NCI-H1436 (cell line): Measurements from ENCODE around the gene SNX4.
"Not testable (repeated sequence)": the region's sequence is repeated elsewhere in the genome, so short reads cannot be mapped to it uniquely, and the experiment has no call there.

Experiments used
- DNase-seq: peaks from one replicate; lab custom pipeline; 2025; lab: John Stamatoyannopoulos, UW

SNX4 gene

GRCh38 chr3:125519678-125520562, at the start of gene SNX4:
Gene SNX4 (minus strand): TSS chr3:125520202. CDS start chr3:125520172, 30 bp downstream.
- peak; percentile 87 for DNase-seq

DNA sequence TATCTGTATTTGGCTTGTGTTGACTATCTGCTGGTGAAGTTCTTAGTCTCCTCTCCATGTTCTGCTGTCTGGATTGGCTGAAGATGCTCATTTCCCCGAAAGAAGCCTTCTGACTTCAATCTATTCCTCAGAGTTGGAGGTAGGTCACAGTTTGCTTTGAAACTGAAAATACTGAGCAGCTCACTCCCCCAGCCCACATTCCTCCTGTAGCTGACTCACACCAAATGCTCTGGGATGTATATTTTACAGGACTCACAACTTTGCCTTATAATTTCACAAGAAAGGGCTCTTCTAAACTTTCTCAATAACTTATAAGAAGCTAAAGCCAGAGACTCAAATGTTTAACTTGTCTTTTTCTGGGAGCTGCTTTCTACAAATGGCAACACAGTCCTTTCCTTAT, 36.3 kb upstream of the SNX4 start:
- no peak for DNase-seq

GRCh38 chr3:125552401-125552800, 32.4 kb upstream of the SNX4 start:
- no peak for DNase-seq

GRCh38 chr3:125528920-125529319, 8.9 kb upstream of the SNX4 start:
- no peak for DNase-seq

DNA sequence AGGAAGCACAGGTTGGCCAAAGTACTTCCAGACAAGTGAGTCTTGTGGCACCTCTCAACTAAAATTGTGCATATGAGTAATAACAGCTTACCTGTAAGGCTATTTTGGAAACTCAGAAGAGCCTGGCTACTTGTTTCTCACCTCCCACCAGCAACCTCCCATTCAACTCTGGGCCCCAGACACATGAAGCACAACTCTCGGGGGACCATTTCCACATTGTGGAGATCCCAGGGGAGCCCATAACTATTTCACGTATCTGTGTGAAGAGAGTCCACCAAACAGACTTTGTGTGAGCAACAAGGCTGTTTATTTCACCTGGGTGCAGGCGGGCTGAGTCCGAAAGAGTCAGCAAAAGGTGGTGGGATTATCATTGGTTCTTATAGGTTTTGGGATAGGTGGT, 5.2 kb upstream of the SNX4 start:
- no peak for DNase-seq

DNA sequence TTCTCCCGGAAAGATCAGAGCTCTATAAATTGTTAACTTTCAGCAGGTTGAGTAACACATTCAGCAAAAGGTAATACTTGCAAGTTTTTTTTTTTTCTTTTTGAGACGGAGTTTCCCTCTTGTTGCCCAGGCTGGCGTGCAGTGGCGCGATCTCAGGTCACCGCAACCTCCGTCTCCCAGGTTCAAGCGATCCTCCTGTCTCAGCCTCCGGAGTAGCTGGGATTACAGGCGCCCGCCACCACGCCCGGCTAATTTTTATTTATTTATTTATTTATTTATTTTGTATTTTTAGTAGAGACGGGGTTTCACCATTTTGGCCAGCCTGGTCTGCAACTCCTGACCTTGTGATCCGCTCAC, 539 bp upstream of the SNX4 start:
- not testable (repeated sequence) for DNase-seq

DNA sequence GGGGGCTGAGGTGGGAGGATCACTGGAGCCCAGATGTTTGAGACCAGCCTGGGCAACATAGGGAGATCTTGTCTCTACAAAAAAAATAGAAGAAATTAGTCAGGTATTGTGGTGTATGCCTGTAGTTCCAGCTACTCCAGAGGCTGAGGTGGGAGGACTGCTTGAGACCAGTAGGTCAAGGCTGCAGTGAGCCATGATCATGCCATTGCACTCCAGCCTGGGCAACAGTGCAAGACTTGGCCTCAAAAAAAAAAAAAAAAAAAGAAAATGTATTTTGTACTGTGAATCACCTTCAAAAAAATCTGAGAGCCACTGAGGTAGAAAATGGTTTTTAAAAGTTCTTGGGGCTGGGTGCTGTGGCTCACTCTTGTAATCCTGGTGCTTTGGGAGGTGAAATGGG, 4.6 kb downstream of the SNX4 start:
- no peak for DNase-seq

DNA sequence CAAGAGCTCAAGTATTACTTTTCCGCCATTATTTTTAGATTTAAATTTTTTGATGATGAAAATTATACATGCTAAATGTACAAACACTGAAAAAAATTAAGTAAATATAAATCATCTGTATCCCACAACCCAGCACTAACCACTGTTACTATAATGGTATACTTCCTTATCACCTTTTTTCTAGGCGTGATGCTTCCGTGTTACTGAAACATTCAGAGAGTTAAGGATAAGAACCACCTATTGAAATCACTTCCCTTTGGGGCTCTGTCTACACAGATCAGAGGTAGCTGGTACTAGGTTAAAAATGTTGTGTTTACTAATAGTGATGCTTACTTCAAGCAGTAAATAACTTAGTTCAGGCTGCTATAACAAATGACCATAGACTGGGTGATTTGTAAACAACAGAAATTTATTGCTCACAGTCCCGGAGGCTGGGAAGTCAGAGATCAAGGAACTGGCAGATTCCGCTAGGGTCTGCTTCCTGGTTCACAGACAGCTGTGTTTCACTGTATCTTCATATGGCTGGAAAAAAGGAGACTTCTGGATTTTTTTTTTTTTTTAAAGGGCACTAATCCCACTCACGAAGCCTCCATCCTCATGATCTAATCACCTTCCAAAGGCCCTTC, 6.4 kb downstream of the SNX4 start:
- no peak for DNase-seq

DNA sequence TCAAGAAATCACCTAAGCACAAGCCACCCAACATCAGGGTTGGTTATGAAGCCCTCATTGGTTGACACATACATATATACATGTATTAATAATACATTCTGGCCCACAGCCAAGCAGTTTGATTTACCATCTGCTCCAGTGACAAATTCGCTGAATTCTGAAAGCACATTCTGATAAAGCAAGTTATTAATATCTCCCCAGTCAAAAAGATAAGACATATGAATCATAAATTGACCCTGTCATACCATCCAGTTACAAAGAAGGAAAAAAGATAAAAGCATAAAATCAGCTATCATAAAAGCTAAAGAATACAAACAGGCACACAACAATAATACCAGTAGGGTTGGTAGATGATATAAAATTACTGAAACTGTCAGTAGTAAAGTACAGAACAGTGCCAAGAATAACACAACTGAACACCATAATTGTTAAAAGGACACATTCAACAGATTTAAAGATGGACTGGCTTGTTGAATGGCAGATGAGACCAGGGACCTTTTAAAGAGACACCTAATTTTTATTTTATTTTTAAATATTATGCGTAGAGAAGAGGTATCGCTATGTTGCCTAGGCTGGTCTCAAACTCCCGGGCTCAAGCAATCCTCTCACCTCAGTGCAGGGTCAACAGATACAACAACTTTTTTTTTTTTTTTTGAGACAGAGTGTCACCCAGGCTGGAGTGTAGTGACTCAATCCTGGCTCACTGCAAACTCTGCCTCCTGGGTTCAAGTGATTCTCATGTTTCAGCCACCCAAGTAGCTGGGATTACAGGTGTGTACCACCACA, 7.7 kb downstream of the SNX4 start:
- DNase-seq, result no peak

DNA sequence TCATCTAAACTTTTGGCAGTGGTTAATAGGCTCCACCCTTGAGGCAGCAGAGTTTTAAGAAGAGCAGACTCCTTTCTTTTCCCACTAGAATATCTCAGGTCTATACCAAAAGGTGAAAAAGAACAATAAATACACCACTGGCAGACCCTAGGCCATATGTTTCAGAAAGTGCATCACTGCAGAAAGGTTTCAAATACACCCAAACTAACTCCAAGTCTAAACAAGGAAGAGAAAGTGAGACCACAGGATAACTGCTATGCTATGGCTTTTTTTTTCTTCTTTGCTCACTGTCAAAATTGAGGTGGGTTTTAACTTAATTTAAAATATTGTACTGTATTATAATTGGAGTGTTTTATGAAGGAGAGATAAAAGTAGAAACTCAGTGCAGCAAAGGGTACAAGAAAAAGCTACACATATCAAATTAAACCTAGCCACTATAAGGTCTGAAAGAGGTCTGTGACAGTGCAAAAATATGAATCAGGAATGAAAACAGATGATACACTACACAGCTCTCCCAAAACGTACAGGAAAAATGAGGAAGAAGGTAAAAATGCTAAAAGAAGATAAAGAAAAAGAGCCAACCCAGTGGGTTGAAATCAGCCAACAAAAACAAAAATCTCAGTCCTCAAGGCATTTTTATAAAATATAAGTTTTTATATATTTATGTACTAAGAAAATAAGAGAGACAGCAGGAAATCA, 8.4 kb downstream of the SNX4 start:
- DNase-seq, result no peak

DNA sequence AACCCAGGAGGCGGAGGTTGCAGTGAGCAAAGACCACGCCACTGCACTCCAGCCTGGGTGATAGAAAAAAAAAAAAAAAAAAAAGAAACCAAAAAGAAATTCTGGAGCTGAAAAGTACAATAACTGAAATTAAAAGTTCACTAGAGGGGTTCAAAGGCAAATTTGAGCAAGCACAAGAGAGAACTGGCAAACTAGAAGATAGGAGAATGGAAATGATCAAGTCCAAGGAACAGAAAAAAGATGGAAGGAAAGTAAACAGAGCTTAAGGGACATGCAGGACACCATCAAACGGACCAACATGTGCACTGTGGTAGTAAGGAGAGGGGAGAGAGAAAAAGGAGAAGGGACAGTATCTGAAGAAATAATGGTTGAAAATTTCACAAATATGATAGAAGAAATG, 12.9 kb downstream of the SNX4 start:
- no peak for DNase-seq

DNA sequence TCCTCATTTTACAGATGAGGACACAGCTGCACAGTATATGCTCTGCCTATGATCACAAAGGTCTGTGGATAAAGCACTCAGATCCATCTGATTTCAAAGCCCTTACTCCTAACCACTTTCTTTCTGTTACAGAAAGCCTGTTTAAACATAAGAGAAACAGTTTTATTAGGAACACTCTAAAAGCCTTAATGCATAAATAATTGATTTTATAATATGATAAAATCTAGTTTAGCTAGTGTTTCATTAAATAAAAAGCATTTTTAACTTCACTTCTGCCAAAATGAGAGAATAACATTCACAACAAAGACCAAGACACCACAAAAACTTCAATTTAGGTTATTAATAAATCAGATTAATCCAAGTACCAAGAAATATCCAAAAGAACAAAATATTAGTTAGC, 21.4 kb downstream of the SNX4 start:
- DNase-seq, result no peak

- DNase-seq, result no peak
Measured at GRCh38 chr3:125496701-125497100, 23.3 kb downstream of the SNX4 start.

- no peak for DNase-seq
Measured at GRCh38 chr3:125482406-125482805, 37.6 kb downstream of the SNX4 start.

DNA sequence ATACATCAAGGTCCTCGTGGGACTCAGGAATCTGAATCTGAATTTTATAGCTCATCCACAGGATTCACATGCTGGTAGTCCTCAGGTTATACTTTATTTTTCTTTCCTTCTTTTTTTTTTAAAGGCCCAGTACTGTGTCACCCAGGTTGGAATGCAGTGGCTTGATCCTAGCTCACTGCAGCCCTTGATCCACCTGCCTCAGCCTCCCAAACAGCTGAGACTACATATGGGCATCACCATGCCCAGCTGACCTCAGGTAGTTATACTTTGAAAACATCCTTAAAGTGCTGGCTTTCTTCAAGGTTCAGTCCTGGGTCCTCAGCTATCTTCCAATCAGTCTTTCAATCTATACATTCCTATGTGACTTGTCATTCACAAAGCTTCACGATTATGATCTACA, 38.2 kb downstream of the SNX4 start:
- no peak for DNase-seq

DNA sequence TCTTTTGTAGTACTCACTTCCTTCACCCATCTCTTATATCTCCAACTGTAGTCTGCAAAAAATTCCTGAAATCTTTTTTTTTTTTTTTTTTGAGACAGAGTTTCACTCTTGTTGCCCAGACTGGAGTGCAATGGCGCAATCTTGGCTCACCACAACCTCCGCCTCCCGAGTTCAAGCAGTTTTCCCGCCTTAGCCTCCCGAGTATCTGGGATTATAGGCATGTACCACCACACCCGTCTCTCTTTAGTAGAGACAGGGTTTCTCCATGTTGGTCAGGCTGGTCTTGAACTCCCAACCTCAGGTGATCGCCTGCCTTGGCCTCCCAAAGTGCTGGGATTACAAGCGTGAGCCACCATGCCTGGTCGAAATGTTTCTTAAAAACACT, 38.6 kb downstream of the SNX4 start:
- not testable (repeated sequence) for DNase-seq

DNA sequence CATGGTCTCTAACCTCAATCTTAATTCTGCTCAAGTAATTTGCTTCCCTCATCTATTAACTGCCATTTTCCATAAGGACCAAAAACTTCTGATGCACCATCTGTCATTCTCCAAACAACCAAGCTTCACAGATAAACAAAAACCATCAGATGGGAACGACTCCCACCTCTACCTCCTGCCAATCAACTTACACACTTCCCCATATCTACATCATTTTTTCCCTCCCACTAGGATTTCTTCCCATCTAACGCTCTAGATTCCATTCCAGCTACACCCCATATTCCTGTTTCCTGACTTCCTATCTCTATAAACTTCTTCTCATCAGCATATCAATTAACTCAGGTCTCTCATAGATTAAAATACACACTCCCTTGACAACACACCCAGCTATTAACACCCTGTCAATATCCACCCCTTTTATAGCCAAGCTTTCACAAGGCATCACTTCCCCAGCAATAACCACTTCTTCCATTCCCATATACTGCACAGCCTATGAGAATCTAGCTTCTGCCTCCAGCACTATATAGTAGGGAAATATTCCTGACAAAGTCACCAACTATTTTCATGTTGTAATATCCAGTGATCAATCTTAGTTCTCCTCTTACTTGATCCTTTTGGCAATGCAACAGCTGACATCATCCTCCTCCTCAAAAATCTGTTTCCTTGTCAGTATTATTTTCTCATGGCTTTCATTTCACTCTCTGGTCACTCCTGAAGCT, 39.2 kb downstream of the SNX4 start:
- no peak for DNase-seq

- DNase-seq, result no peak
Measured at GRCh38 chr3:125479091-125479490, 40.9 kb downstream of the SNX4 start.

DNA sequence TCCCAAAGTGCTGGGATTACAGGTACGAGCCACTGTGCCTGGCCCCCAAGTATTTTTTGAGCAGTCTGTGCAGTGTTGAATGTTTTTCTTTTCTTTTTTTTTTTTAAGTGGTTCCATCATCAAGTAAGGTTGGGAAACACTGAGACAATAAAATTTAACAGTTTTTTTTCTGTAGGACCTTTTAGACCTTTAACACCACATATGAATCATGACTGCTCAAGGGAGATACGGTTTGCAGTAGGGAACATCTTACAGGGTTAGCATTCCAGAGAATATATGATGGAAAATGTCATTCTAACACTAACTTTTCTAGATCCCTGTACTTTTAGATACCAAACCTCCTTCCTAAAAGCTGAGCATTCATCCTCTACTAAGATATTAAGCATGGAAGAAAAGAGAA, 41.7 kb downstream of the SNX4 start:
- no peak for DNase-seq

DNA sequence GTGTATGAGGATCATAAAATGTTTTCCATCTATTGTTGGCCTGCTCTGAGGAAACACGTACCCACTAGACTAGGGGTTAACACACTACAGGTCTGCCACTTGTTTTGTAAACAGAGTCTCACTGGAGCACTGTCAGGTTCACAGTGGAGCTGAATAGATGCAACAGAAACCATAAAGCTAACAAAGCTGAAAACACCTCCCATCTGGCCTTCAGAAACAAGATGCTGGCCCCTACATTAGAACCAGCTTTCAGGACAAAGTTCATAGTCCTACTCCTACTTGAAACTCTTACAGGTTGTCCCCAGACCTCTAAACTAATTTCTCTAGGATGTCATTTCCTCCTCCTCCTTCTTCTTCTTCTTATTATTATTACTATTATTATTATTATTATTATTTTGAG, 42.3 kb downstream of the SNX4 start:
- DNase-seq, result no peak

- no peak for DNase-seq
Measured at GRCh38 chr3:125470671-125471070, 49.3 kb downstream of the SNX4 start.
